ENCODE results near the gene RERE.

The RERE gene

DNA sequence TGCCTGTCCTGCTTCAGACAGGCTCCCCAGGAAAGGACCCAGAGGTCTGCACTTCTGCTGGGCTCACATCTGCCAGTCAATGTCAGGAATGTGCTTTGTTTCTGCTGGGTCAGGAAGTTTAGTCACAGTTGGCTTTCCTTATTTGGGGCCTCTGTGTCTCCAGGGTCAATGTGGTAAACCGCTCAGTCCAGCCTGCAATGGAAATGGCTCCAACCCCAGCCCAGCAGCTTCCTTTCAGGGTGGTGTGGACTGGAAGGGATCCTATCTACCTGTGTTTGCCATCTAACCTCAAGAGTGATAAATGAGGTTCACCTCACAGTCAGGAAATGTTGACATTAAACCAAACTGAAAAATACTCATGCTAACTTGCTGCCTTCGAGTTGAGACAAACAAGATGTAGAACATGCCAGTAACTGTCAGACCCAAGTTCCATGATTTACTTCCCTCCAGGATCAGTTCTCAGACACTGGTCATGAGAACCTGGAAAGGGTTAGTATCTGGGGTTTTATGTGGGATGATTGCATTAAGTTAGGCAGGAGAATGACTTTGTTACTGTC, 40.8 kb upstream of the RERE start:
- H3K27me3 ChIP-seq (ENCODE audit: control insufficient read depth, insufficient read depth, low read length): no peaks in the 10 kb centered on the region
- H3K4me3 ChIP-seq (ENCODE audit: low read depth, low read length): no peak overlapping the region
- no peak overlapping the region for H3K27ac ChIP-seq (ENCODE audit: low read depth, low read length)
- H3K4me1 ChIP-seq (ENCODE audit: control insufficient read depth, insufficient read depth, low read length): peaks cover 13% of the 10 kb centered on the region; the same call in 1 of the 2 replicates
- H3K9me3 ChIP-seq (ENCODE audit: control insufficient read depth, insufficient read depth, low read depth, low read length): no peaks in the 10 kb centered on the region
- H3K36me3 ChIP-seq (ENCODE audit: control insufficient read depth, insufficient read depth, low read length): peaks cover 68% of the 10 kb centered on the region
- H3K9ac ChIP-seq (ENCODE audit: low read length): no peak overlapping the region

DNA sequence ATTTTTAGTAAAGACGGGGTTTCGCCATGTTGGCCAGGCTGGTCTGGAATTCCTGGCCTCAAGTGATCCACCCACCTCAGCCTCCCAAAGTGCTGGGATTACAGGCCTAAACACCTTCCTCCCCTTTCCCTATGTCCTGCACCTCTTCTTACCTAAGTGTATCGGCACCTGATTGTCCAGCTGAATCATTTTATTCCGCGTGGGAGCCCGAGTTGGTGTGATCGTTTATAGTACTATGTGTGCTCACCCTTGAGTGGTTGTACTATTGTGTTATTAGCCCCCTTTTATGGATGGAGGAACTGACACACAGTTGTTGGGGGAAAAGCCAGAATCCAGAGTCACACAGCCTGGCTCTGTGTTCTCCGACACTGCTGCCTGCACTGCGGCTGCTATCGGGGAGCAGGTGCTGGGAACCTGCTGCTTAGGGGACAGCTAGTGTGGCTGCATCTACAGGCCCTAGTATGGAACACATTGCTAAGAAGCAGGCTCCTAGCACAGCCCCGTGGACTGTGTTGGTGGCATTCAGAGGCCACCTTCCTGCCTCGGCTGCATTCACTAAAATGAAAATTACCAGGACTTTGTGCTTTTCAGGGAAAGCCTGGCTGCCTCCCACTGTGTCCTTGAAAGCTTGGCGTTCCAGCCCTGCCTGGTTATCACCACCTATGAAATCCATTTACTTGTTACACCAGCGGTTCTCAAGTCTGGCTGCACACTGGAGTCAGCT, 39.4 kb upstream of the RERE start:
- peaks cover 13% of the 10 kb centered on the region; the same call in 1 of the 2 replicates for H3K4me1 ChIP-seq (ENCODE audit: control insufficient read depth, insufficient read depth, low read length)
- peaks cover 55% of the 10 kb centered on the region for H3K36me3 ChIP-seq (ENCODE audit: control insufficient read depth, insufficient read depth, low read length)
- H3K4me3 ChIP-seq (ENCODE audit: low read depth, low read length): no peak overlapping the region
- H3K27ac ChIP-seq (ENCODE audit: low read depth, low read length): no peak overlapping the region
- no peaks in the 10 kb centered on the region for H3K9me3 ChIP-seq (ENCODE audit: control insufficient read depth, insufficient read depth, low read depth, low read length)
- no peak overlapping the region for H3K9ac ChIP-seq (ENCODE audit: low read length)
- H3K27me3 ChIP-seq (ENCODE audit: control insufficient read depth, insufficient read depth, low read length): no peaks in the 10 kb centered on the region

DNA sequence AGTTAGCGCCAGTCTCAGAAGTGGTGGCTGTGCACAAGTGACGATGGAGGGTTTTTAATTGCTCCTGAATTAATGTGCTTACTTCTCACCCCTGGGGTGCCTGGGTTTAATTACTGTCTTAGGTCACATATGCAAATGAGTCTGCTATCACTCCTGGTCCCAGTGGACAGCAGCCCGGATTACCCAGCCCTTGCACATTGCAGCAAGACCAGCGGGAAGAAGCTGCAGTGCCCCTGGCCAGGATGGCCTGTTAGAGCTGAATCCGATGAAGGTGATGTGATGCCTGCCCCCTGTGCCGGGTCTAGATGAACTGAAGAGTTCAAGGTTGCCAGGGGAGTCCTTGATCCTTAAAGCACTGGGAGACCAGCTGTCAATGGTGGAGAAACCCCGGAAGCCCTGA, 36.8 kb upstream of the RERE start:
- no peak overlapping the region for H3K4me3 ChIP-seq (ENCODE audit: low read depth, low read length)
- H3K4me1 ChIP-seq (ENCODE audit: control insufficient read depth, insufficient read depth, low read length): peaks cover 12% of the 10 kb centered on the region; the same call in 1 of the 2 replicates
- H3K9ac ChIP-seq (ENCODE audit: low read length): no peak overlapping the region
- H3K27ac ChIP-seq (ENCODE audit: low read depth, low read length): no peak overlapping the region
- peaks cover 30% of the 10 kb centered on the region for H3K36me3 ChIP-seq (ENCODE audit: control insufficient read depth, insufficient read depth, low read length)
- no peaks in the 10 kb centered on the region for H3K9me3 ChIP-seq (ENCODE audit: control insufficient read depth, insufficient read depth, low read depth, low read length)
- no peaks in the 10 kb centered on the region for H3K27me3 ChIP-seq (ENCODE audit: control insufficient read depth, insufficient read depth, low read length)

DNA sequence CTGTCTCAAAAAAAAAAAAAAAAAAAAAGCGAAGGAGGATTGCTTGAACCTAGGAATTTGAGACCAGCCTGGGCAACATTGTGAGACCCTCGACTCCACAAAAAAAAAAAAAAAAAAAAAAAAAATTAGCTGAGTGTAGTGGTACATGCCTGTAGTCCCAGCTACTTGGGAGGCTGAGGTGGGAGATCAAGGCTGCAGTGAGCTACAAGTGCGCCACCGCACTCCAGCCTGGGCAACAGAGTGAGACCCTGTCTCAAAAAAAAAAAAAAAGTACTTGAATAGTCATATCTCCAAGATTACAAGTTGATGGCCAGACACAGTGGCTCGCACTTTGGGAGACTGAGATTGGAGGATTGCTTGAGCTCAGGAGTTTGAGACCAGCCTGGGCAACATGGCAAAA, 33.6 kb upstream of the RERE start:
- Histone ChIP-seq H3K27me3 (ENCODE audit: control insufficient read depth, insufficient read depth, low read length) (no peaks in the 10 kb centered on the region), H3K27ac (ENCODE audit: low read depth, low read length) (no peak overlapping the region), H3K9me3 (ENCODE audit: control insufficient read depth, insufficient read depth, low read depth, low read length) (no peaks in the 10 kb centered on the region), H3K4me3 (ENCODE audit: low read depth, low read length) (no peak overlapping the region), H3K36me3 (ENCODE audit: control insufficient read depth, insufficient read depth, low read length) (no peaks in the 10 kb centered on the region), H3K4me1 (ENCODE audit: control insufficient read depth, insufficient read depth, low read length) (peaks cover 3% of the 10 kb centered on the region), H3K9ac (ENCODE audit: low read length) (no peak overlapping the region)

DNA sequence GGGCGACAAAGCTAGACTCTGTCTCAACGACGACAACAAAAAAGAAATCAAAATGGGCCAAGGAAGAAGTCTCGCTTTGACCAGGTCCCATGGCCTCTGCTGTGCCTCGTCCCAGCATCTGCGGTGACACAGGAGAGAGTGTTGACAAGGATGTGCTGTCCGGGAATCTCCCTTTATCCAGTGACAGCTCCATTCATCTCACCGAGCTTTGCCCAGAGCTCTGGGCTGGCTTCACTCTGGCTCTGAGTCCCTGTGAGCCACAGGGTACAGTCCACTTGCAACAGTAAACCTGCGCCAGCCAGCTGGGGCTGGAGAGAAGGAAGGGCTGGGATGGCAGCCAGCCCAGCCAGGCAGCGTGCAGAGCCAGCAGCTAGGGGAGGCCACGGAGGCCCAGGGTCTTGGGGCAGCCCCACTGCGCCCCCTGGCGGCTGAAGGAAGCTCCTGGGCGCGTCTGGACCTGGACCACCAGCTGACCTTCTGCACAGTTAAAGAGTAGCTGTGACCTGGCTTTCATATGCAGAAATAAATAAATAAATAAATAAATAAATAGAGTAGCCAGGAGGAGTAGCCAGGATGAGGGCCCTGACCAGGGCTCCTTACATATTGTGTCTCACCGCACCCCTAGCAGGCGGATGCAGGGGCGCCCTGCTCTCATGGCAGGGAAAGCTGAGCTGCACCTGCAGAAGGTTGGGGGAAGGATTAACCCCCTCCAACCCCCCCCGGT, 31.4 kb upstream of the RERE start:
- Histone ChIP-seq H3K27ac (ENCODE audit: low read depth, low read length) (no peak overlapping the region), H3K4me1 (ENCODE audit: control insufficient read depth, insufficient read depth, low read length) (peaks cover 3% of the 10 kb centered on the region), H3K4me3 (ENCODE audit: low read depth, low read length) (no peak overlapping the region), H3K36me3 (ENCODE audit: control insufficient read depth, insufficient read depth, low read length) (no peaks in the 10 kb centered on the region), H3K9ac (ENCODE audit: low read length) (no peak overlapping the region), H3K9me3 (ENCODE audit: control insufficient read depth, insufficient read depth, low read depth, low read length) (no peaks in the 10 kb centered on the region), H3K27me3 (ENCODE audit: control insufficient read depth, insufficient read depth, low read length) (no peaks in the 10 kb centered on the region)

DNA sequence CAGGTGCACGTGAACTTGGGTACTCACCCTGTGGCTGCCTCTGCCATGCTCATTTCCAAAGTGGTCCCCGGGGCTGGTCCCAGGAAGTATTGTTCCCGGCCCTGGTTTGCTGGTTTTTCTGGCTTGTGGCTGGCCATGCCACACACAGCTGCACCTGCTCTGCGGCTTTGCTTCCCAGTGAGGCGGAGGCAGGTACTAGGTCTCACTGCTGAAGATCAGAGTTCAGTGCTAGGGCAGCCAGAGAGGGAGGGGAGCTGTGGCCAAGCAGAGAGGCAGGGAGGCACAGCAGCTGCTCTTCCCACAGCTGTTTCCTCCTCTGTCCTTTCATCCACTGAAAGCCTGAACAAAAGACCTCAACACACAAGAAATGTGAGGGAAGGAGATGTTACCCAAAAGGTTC, 30.6 kb upstream of the RERE start:
- no peak overlapping the region for H3K4me3 ChIP-seq (ENCODE audit: low read depth, low read length)
- H3K27me3 ChIP-seq (ENCODE audit: control insufficient read depth, insufficient read depth, low read length): no peaks in the 10 kb centered on the region
- H3K27ac ChIP-seq (ENCODE audit: low read depth, low read length): no peak overlapping the region
- H3K9me3 ChIP-seq (ENCODE audit: control insufficient read depth, insufficient read depth, low read depth, low read length): no peaks in the 10 kb centered on the region
- H3K9ac ChIP-seq (ENCODE audit: low read length): no peak overlapping the region
- peaks cover 3% of the 10 kb centered on the region for H3K4me1 ChIP-seq (ENCODE audit: control insufficient read depth, insufficient read depth, low read length)
- H3K36me3 ChIP-seq (ENCODE audit: control insufficient read depth, insufficient read depth, low read length): no peaks in the 10 kb centered on the region

DNA sequence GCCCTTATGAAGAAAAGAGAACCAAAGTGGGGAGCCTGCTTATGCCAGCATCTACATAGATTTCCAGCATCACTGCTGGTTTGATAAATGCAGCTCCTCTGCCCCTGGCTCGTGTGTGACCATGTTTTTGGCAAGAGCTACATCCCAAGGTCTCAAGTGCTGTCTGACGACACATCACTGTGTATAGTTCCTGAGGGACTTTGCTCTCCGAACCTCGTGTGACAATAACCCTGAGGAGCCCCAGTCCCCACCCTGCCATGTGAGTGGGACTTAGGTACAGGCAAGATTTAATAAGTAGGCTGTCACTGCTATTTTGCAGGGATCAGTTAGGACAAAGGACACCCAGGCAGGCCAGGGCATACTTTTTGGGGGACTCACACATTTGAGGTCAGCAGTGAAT, 28.8 kb upstream of the RERE start:
- H3K27ac ChIP-seq (ENCODE audit: low read depth, low read length): no peak overlapping the region
- peaks cover 2% of the 10 kb centered on the region; the same call in 1 of the 2 replicates for H3K9me3 ChIP-seq (ENCODE audit: control insufficient read depth, insufficient read depth, low read depth, low read length)
- H3K27me3 ChIP-seq (ENCODE audit: control insufficient read depth, insufficient read depth, low read length): no peaks in the 10 kb centered on the region
- no peak overlapping the region for H3K9ac ChIP-seq (ENCODE audit: low read length)
- H3K4me1 ChIP-seq (ENCODE audit: control insufficient read depth, insufficient read depth, low read length): peaks cover 3% of the 10 kb centered on the region
- no peak overlapping the region for H3K4me3 ChIP-seq (ENCODE audit: low read depth, low read length)
- no peaks in the 10 kb centered on the region for H3K36me3 ChIP-seq (ENCODE audit: control insufficient read depth, insufficient read depth, low read length)

DNA sequence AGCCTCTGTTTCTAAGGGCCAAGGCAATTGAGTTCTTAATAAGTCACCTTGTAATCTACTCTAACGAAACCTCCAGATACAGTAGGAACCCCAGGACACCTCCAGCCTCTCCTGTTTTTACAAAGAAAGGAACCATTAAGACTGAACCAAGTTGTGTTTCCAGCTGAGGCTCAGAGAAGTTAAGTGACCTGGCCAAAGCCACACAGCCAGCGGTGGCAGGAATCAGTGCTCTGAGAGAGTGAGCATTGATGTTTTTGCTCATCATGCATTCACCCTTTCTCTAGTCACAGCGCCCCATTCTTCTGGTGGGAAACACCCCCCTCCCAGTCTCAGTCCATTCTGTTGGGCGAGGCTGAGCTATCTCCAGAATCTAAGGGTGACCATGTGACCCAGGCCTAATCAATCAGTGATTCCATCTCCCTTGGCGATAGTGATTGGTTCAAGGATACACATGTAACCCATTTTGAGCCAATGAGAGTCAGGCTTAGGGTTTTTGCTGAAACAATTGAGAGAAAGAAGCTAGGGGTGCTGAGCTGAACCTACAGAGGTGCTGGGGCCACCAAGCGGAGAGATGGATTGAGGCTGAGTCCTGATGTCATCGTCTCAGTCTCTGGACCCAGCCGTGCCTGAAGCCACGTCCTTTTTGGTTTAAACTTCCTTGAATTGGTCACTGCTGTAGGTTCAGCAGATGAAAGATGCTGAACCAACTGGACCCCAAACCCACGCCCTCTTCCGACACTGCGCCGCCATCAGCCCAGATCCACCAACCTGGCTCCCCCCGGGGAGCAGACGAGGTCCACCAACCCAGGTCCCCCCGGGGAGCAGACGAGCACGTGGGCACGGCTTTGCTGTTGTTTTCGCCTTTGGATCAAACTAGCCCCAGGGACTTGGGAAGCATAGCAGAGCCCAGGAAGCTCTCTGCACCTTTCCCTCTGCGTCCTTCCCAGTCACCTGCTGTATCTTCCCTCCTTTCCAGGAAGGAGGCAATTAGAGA, 28.0 kb upstream of the RERE start:
- Histone ChIP-seq H3K27me3 (ENCODE audit: control insufficient read depth, insufficient read depth, low read length) (no peaks in the 10 kb centered on the region), H3K9me3 (ENCODE audit: control insufficient read depth, insufficient read depth, low read depth, low read length) (peaks cover 5% of the 10 kb centered on the region; the same call in 1 of the 2 replicates), H3K4me3 (ENCODE audit: low read depth, low read length) (no peak overlapping the region), H3K4me1 (ENCODE audit: control insufficient read depth, insufficient read depth, low read length) (peaks cover 3% of the 10 kb centered on the region), H3K36me3 (ENCODE audit: control insufficient read depth, insufficient read depth, low read length) (no peaks in the 10 kb centered on the region), H3K27ac (ENCODE audit: low read depth, low read length) (no peak overlapping the region), H3K9ac (ENCODE audit: low read length) (no peak overlapping the region)

DNA sequence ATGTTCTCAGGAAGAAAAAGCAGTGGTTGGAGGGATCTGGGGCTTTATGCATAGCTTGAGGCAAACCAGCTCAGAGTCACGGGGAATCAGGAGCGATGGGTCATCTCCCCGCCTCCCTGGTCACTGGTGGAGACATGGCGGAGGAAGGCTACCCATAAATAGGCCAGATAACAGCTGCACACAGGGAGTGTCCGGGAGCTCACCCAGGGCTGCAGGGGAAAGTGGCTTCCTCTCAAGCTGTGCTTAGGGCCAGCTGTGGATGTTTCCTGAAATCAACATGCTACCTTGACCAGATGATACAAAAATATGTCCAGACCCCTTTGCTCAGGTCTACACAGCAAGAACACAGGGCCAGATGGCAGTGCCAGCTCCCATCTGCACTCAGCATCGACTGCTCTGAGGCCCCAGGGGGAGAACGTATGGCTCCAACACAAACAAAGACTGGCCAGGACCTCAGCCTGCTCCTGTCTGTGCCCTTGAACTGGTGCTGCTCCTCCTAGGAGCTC, 27.1 kb upstream of the RERE start:
- Histone ChIP-seq H3K4me1 (ENCODE audit: control insufficient read depth, insufficient read depth, low read length) (peaks cover 3% of the 10 kb centered on the region), H3K27me3 (ENCODE audit: control insufficient read depth, insufficient read depth, low read length) (no peaks in the 10 kb centered on the region), H3K9ac (ENCODE audit: low read length) (no peak overlapping the region), H3K27ac (ENCODE audit: low read depth, low read length) (no peak overlapping the region), H3K9me3 (ENCODE audit: control insufficient read depth, insufficient read depth, low read depth, low read length) (peaks cover 5% of the 10 kb centered on the region; the same call in 1 of the 2 replicates), H3K4me3 (ENCODE audit: low read depth, low read length) (no peak overlapping the region), H3K36me3 (ENCODE audit: control insufficient read depth, insufficient read depth, low read length) (no peaks in the 10 kb centered on the region)

DNA sequence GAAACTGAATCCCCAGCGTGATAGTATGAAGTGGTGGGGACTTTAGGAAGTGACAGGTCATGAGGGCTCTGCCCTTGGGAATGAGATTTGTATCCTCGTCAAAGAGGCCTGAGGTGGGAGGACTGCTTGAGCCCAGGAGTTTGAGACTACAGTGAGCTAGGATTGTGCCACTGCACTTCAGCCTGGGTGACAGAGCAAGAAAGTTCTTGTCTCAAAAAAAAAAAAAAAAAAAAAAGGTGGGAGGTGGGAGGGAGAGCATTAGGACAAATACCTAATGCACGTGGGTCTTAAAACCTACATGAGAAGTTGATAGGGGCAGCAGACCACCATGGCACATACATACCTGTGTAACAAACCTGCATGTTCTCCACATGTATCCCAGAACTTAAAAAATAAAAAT, 24.0 kb upstream of the RERE start:
- Histone ChIP-seq H3K4me3 (ENCODE audit: low read depth, low read length) (no peak overlapping the region), H3K9me3 (ENCODE audit: control insufficient read depth, insufficient read depth, low read depth, low read length) (peaks cover 5% of the 10 kb centered on the region; the same call in 1 of the 2 replicates), H3K27me3 (ENCODE audit: control insufficient read depth, insufficient read depth, low read length) (no peaks in the 10 kb centered on the region), H3K36me3 (ENCODE audit: control insufficient read depth, insufficient read depth, low read length) (no peaks in the 10 kb centered on the region), H3K4me1 (ENCODE audit: control insufficient read depth, insufficient read depth, low read length) (no peaks in the 10 kb centered on the region; the same call in 1 of the 2 replicates), H3K9ac (ENCODE audit: low read length) (no peak overlapping the region), H3K27ac (ENCODE audit: low read depth, low read length) (no peak overlapping the region)

Data from HUES6 (cell line).